HepG2 (cell line): Measurements from ENCODE around the gene TCAP. TPM values are rescaled to one million over a fixed set of nuclear protein-coding genes. Genes with fewer than 3 reads are reported as not detected.

ENCODE experiments used
- AKAP8 ChIP-seq: sonication (generic); formaldehyde crosslinking; IDR thresholded peaks from 2 replicates; pipeline ENCODE4 v1.5.1; 2020; ENCODE audit warnings: mild to moderate bottlenecking, missing genetic modification reagents
- ARNT2 ChIP-seq: sonication (generic); formaldehyde crosslinking; IDR thresholded peaks from 2 replicates; pipeline ENCODE4 v1.8.0; 2022; ENCODE audit warnings: mild to moderate bottlenecking, low read depth, missing genetic modification reagents, moderate library complexity
- DNMT3B ChIP-seq: conservative IDR thresholded peaks from 2 replicates; pipeline ENCODE4 v1.6.1; 2016; ENCODE audit warnings: missing biosample characterization, control low read depth
- FOXA3 ChIP-seq: IDR thresholded peaks from 2 replicates; pipeline ENCODE4 v1.6.1; 2016; ENCODE audit warnings: missing genetic modification reagents, missing compliant biosample characterization
- GRHL1 ChIP-seq: sonication (generic); formaldehyde crosslinking; conservative IDR thresholded peaks from 2 replicates; pipeline ENCODE4 v1.8.0; 2022; ENCODE audit warnings: missing genetic modification reagents
- KDM3A ChIP-seq: IDR thresholded peaks from 2 replicates; pipeline ENCODE4 v1.6.1; 2018; ENCODE audit warnings: low read depth, missing compliant biosample characterization
- MEIS2 ChIP-seq: sonication (generic); formaldehyde crosslinking; IDR thresholded peaks from 2 replicates; pipeline ENCODE4 v1.9.0; 2021; ENCODE audit warnings: mild to moderate bottlenecking, missing genetic modification reagents
- PAWR ChIP-seq: sonication (generic); formaldehyde crosslinking; IDR thresholded peaks from 2 replicates; pipeline ENCODE4 v1.4.0; 2020; ENCODE audit warnings: missing genetic modification reagents, mild to moderate bottlenecking, borderline replicate concordance
- PCBP1 ChIP-seq: fragments of 200-400 bp; formaldehyde crosslinking; IDR thresholded peaks from 2 replicates; pipeline ENCODE4 v1.6.1; 2017; ENCODE audit warnings: mild to moderate bottlenecking, low read depth, low read length, borderline replicate concordance
- PHF20 ChIP-seq: sonication (generic); formaldehyde crosslinking; IDR thresholded peaks from 2 replicates; pipeline ENCODE4 v1.5.0; 2020; ENCODE audit warnings: mild to moderate bottlenecking, missing genetic modification reagents
- SALL1 ChIP-seq: sonication (generic); formaldehyde crosslinking; IDR thresholded peaks from 2 replicates; pipeline ENCODE4 v1.8.0; 2022; ENCODE audit warnings: mild to moderate bottlenecking, missing genetic modification reagents
- SNAI1 ChIP-seq: sonication (generic); formaldehyde crosslinking; IDR thresholded peaks from 2 replicates; pipeline ENCODE4 v1.5.0; 2020; ENCODE audit warnings: mild to moderate bottlenecking, missing genetic modification reagents, borderline replicate concordance
- SP140L ChIP-seq: sonication (generic); formaldehyde crosslinking; IDR thresholded peaks from 2 replicates; pipeline ENCODE4 v1.4.0; 2020; ENCODE audit warnings: missing genetic modification reagents, borderline replicate concordance
- TRIM22 ChIP-seq: fragments of 450-650 bp; IDR thresholded peaks from 2 replicates; pipeline ENCODE4 v1.6.1; 2017
- YEATS2 ChIP-seq: sonication (generic); formaldehyde crosslinking; IDR thresholded peaks from 2 replicates; pipeline ENCODE4 v1.4.0; 2020; ENCODE audit warnings: missing genetic modification reagents, borderline replicate concordance
- ZBTB14 ChIP-seq: sonication (generic); formaldehyde crosslinking; IDR thresholded peaks from 2 replicates; pipeline ENCODE4 v1.4.0; 2020; ENCODE audit warnings: missing genetic modification reagents
- ZNF124 ChIP-seq: sonication (generic); formaldehyde crosslinking; IDR thresholded peaks from 2 replicates; pipeline ENCODE4 v1.4.0; 2020; ENCODE audit warnings: missing genetic modification reagents
- ZNF280B ChIP-seq: sonication (generic); formaldehyde crosslinking; IDR thresholded peaks from 2 replicates; pipeline ENCODE4 v1.5.0; 2020; ENCODE audit warnings: missing genetic modification reagents, mild to moderate bottlenecking, borderline replicate concordance
- ZNF326 ChIP-seq: sonication (generic); formaldehyde crosslinking; IDR thresholded peaks from 2 replicates; pipeline ENCODE4 v1.4.0; 2020; ENCODE audit warnings: missing genetic modification reagents, borderline replicate concordance
- ZNF678 ChIP-seq: sonication (generic); formaldehyde crosslinking; IDR thresholded peaks from 2 replicates; pipeline ENCODE4 v1.4.0; 2020; ENCODE audit warnings: mild to moderate bottlenecking, missing genetic modification reagents
- ZNF691 ChIP-seq: sonication (generic); formaldehyde crosslinking; IDR thresholded peaks from 2 replicates; pipeline ENCODE4 v1.4.0; 2020; ENCODE audit warnings: missing genetic modification reagents, low read depth, mild to moderate bottlenecking, borderline replicate concordance
- ZNF777 ChIP-seq: sonication (generic); formaldehyde crosslinking; IDR thresholded peaks from 2 replicates; pipeline ENCODE4 v1.4.0; 2020; ENCODE audit warnings: missing genetic modification reagents
- ZNF788 ChIP-seq: sonication (generic); formaldehyde crosslinking; IDR thresholded peaks from 2 replicates; pipeline ENCODE4 v1.5.0; 2020; ENCODE audit warnings: mild to moderate bottlenecking, missing genetic modification reagents, borderline replicate concordance
- polyA plus RNA-seq, 8 experiments: library from polyadenylated mRNA; depleted of rRNA in 3 of 8; stranded (reverse) in 7 of 8; unstranded in 1 of 8; fragments of >200 nt; fragmentation: Illumina TruSeq in 4 of 8; extraction: Trizol in 4 of 8; gene quantifications; 2 replicates each; pipeline versions ENCODE4 v1.2.1 to v1.2.3, GENCODE V29; 2011 to 2016; ENCODE audit warnings: low read depth in 4 of 8, missing spikeins in 1 of 8, mixed read lengths in 1 of 8; ENCODE audit not compliant: insufficient read depth in 1 of 8
- total RNA-seq, 5 experiments: library from RNA; depleted of rRNA; stranded (reverse); fragments of >200 nt; fragmentation: Illumina TruSeq; extraction: Trizol; gene quantifications; 2 replicates each; pipeline ENCODE4 v1.2.3, GENCODE V29; 2016; ENCODE audit warnings: low read depth in 1 of 5

TCAP gene
- total and polyA plus RNA-seq, 2 of the 13 experiments (the other 11 are each of a cell fraction or from before 2014, with no cell fraction given): 0.24 to 0.65 TPM

GRCh38 chr17:39636927-39637736 is 28.0 kb upstream of the TCAP start, which contains the start of gene STARD3 (continued):
- TF ChIP-seq ZNF280B (CRISPR knock-in tag) (peak; percentile 93; the same call in 1 of the 2 replicates), KDM3A (CRISPR knock-in tag) (peak; percentile 79; the same call in 1 of the 2 replicates), SP140L (CRISPR knock-in tag) (no peak), ARNT2 (peak; percentile 91), ZNF777 (CRISPR knock-in tag) (peak; percentile 37; the same call in 1 of the 2 replicates), FOXA3 (no peak; the same call in 1 of the 2 replicates), ZBTB14 (CRISPR knock-in tag) (no peak), DNMT3B (CRISPR knock-in tag) (no peak), ZNF788 (peak; percentile 95; the same call in 1 of the 2 replicates), ZNF678 (CRISPR knock-in tag) (0 out of 2 replicates have a peak, but pooled peaks have one; percentile 55), MEIS2 (CRISPR knock-in tag) (peak; percentile 66), ZNF691 (CRISPR knock-in tag) (peak; percentile 95; the same call in 1 of the 2 replicates), PCBP1 (0 out of 2 replicates have a peak, but pooled peaks have one; percentile 53), GRHL1 (no peak), SNAI1 (peak; percentile 83), YEATS2 (peak; percentile 80), TRIM22 (no peak), ZNF326 (no peak), PHF20 (CRISPR knock-in tag) (peak; percentile 89), ZNF124 (CRISPR knock-in tag) (peak; percentile 92; the same call in 1 of the 2 replicates), AKAP8 (0 out of 2 replicates have a peak, but pooled peaks have one; percentile 49), SALL1 (CRISPR knock-in tag) (peak; percentile 70), PAWR (CRISPR knock-in tag) (no peak)
